Stomach (tissue), 9 donors: ENCODE data around the gene ZMIZ1. TPM values are rescaled to one million over a fixed set of nuclear protein-coding genes. Genes with fewer than 3 reads are reported as not detected.

Source experiments
- DNase-seq, 2 donors: peaks; one replicate each; pipeline versions ENCODE4 v3.0.0 to v3.0.0-alpha.2; 2013 to 2019
- H3K27ac ChIP-seq, 5 donors: fragments of 200-600 bp in 4 of 5; sonication (generic) in 4 of 5; one replicate each; pipeline ENCODE4 v1.5.1; 2013 to 2019; ENCODE audit warnings: mild to moderate bottlenecking in 1 of 5, moderate library complexity in 1 of 5
- H3K27me3 ChIP-seq, 3 donors: fragments of 200-600 bp; sonication (generic); one replicate each; pipeline ENCODE4 v1.5.1; 2017 to 2019; ENCODE audit warnings: mixed run types in 1 of 3
- H3K36me3 ChIP-seq, 4 donors: fragments of 200-600 bp; sonication (generic); 1 replicate in 3 of 4; 2 replicates in 1 of 4; pipeline ENCODE4 v1.5.1; 2016 to 2019
- H3K4me1 ChIP-seq, 4 donors: fragments of 200-600 bp; sonication (generic); one replicate each; pipeline ENCODE4 v1.5.1; 2016 to 2019
- H3K4me3 ChIP-seq, 4 donors: fragments of 200-600 bp; sonication (generic) in 3 of 4; one replicate each; pipeline ENCODE4 v1.5.1; 2016 to 2019; ENCODE audit warnings: mild to moderate bottlenecking in 1 of 4
- H3K9me3 ChIP-seq, 4 donors: fragments of 200-600 bp; sonication (generic); one replicate each; pipeline ENCODE4 v1.5.1; 2016 to 2019
- CTCF ChIP-seq, 7 experiments: fragments of 450-650 bp in 4 of 7; fragments of 200-600 bp in 3 of 7; sonication (generic) in 3 of 7; IDR thresholded peaks; one replicate each; pipeline ENCODE4 v1.5.1; 2016 to 2019; ENCODE audit warnings: antibody characterized with exemption in 7 of 7, control low read depth in 2 of 7, mild to moderate bottlenecking in 1 of 7
- EP300 ChIP-seq: sonication (generic); formaldehyde crosslinking; IDR thresholded peaks from one replicate; pipeline ENCODE4 v1.6.1; 2017; ENCODE audit warnings: antibody characterized with exemption
- POLR2A ChIP-seq, 4 donors: fragments of 450-650 bp; IDR thresholded peaks; one replicate each; pipeline ENCODE4 v1.6.1; 2016; ENCODE audit warnings: antibody characterized with exemption in 4 of 4, control low read depth in 2 of 4, mild to moderate bottlenecking in 1 of 4, moderate library complexity in 1 of 4
- POLR2AphosphoS5 ChIP-seq, 3 donors: sonication (generic); formaldehyde crosslinking; IDR thresholded peaks; one replicate each; pipeline ENCODE4 v1.6.1; 2016; ENCODE audit warnings: antibody characterized with exemption in 3 of 3
- WGBS, 5 donors: extraction: QIAGEN DNeasy Blood & Tissue Kit in 3 of 5; methylation state at CpG; one replicate each; pipeline versions ENCODE4 v1.1.5 to v1.1.7; 2013 to 2018; 5-methylcytosine and 5-hydroxymethylcytosine counted together
- intact Hi-C: fragments of 100-400 bp; cut with DNase I; formaldehyde crosslinking; loops from one replicate; pipeline ENCODE4 v1.15.1; 2023; ENCODE audit warnings: low total_unique reads
- polyA plus RNA-seq, 3 donors: library from polyadenylated mRNA; stranded (reverse); fragments of 200-250 nt; gene quantifications; one replicate each; pipeline ENCODE4 v1.2.3, GENCODE V29; 2013
- total RNA-seq, 5 donors: library from RNA; depleted of rRNA; stranded (reverse); fragments of >200 nt; gene quantifications; one replicate each; pipeline versions ENCODE4 v1.1.0 to v1.2.3, GENCODE V29; 2014 to 2016
- donor health status: healthy with polysubstance abuse.
- donor health status: Bipolar disorder and iron deficiency.
- donor health status: healthy.

ZMIZ1 gene
- total and polyA plus RNA-seq, 8 donors = 17.7 to 103 (median 26.3) TPM

GRCh38 chr10:79262959-79263746 lies 194.4 kb downstream of the ZMIZ1 start:
- WGBS, 5 donors = 78 to 82% (median 80%) methylated on average over 17 to 18 of the region's 18 CpGs
- no peaks in the 10 kb centered on the region for H3K9me3 ChIP-seq
- no peaks in the 10 kb centered on the region for H3K27me3 ChIP-seq
- H3K36me3 ChIP-seq = peaks cover 0 to 36% (median 15%) of the 10 kb centered on the region in 4 donors
- TF ChIP-seq CTCF (IDR thresholded peaks at IDR 0.05) (no peak), EP300 (no peak), POLR2AphosphoS5 (IDR thresholded peaks at IDR 0.05) (no peak), POLR2A (IDR thresholded peaks at IDR 0.05) (no peak)
- H3K4me1 ChIP-seq = peaks cover 74 to 100% (median 93%) of the 10 kb centered on the region in 4 donors
- H3K4me3 ChIP-seq = no peak overlapping the region
- intact Hi-C loops = no loop called here
- DNase-seq = no peak
- peak overlapping the region in 4 of 5 donors; percentile 4 to 76 (median 30) for H3K27ac ChIP-seq

- H3K9me3 ChIP-seq = no peaks in the 10 kb centered on the region
- DNase-seq = peak in 1 of 2 donors; percentile 54
- peaks cover 80 to 100% (median 95%) of the 10 kb centered on the region in 4 donors for H3K4me1 ChIP-seq
- peak overlapping the region; percentile 26 to 76 (median 49) for H3K27ac ChIP-seq
- intact Hi-C loops = no loop called here
- H3K27me3 ChIP-seq = no peaks in the 10 kb centered on the region
- no peak overlapping the region for H3K4me3 ChIP-seq
- no peak for TF ChIP-seq POLR2A (IDR thresholded peaks at IDR 0.05)
- no peak for TF ChIP-seq POLR2AphosphoS5 (IDR thresholded peaks at IDR 0.05)
- no peak for TF ChIP-seq CTCF (IDR thresholded peaks at IDR 0.05)
- whole genome bisulfite sequencing, 5 donors = 59 to 75% (median 66%) methylated on average over 9 to 10 of the region's 10 CpGs
- peaks cover 0 to 44% (median 17%) of the 10 kb centered on the region in 4 donors for H3K36me3 ChIP-seq
Measured at GRCh38 chr10:79263939-79264338, 195.2 kb downstream of the ZMIZ1 start.

- H3K36me3 ChIP-seq = peaks cover 0 to 54% (median 21%) of the 10 kb centered on the region in 4 donors
- WGBS, 5 donors = 23 to 45% (median 35%) methylated on average over 5 to 10 of the region's 10 CpGs
- no peak overlapping the region for H3K4me3 ChIP-seq
- peak overlapping the region; percentile 49 to 89 (median 78) for H3K27ac ChIP-seq
- TF ChIP-seq EP300 (no peak), POLR2A (IDR thresholded peaks at IDR 0.05) (no peak), CTCF (IDR thresholded peaks at IDR 0.05) (no peak), POLR2AphosphoS5 (IDR thresholded peaks at IDR 0.05) (no peak)
- H3K4me1 ChIP-seq = peaks cover 83 to 100% (median 93%) of the 10 kb centered on the region in 4 donors
- DNase-seq = peak in 1 of 2 donors; percentile 76
- no peaks in the 10 kb centered on the region for H3K9me3 ChIP-seq
- H3K27me3 ChIP-seq = no peaks in the 10 kb centered on the region
- intact Hi-C loops = no loop called here
Measured at GRCh38 chr10:79264942-79265341, 196.2 kb downstream of the ZMIZ1 start.

GRCh38 chr10:79266084-79266483 lies 197.3 kb downstream of the ZMIZ1 start:
- TF ChIP-seq POLR2A (IDR thresholded peaks at IDR 0.05) (no peak), POLR2AphosphoS5 (IDR thresholded peaks at IDR 0.05) (no peak), CTCF (IDR thresholded peaks at IDR 0.05) (no peak), EP300 (no peak)
- Histone ChIP-seq H3K36me3 (peaks cover 3 to 64% (median 22%) of the 10 kb centered on the region in 4 donors), H3K4me3 (no peak overlapping the region), H3K9me3 (no peaks in the 10 kb centered on the region), H3K27ac (peak overlapping the region; percentile 31 to 89 (median 78)), H3K27me3 (no peaks in the 10 kb centered on the region), H3K4me1 (peaks cover 74 to 100% (median 91%) of the 10 kb centered on the region in 4 donors)
- DNase-seq = no peak
- intact Hi-C loops = no loop called here
- 64 to 74% (median 65%) methylated on average over 6 of the region's 6 CpGs for WGBS, 5 donors
